Activated CD4-positive, alpha-beta T cell treated with anti-CD3 and anti-CD28 coated beads for 24 hours (primary cell): ENCODE results near the gene B4GALNT3.

Experiments used
- DNase-seq, 2 donors: peaks; one replicate each; pipeline ENCODE4 v3.0.0-alpha.2; 2020; ENCODE audit warnings: low read depth in 2 of 2

Gene B4GALNT3

DNA sequence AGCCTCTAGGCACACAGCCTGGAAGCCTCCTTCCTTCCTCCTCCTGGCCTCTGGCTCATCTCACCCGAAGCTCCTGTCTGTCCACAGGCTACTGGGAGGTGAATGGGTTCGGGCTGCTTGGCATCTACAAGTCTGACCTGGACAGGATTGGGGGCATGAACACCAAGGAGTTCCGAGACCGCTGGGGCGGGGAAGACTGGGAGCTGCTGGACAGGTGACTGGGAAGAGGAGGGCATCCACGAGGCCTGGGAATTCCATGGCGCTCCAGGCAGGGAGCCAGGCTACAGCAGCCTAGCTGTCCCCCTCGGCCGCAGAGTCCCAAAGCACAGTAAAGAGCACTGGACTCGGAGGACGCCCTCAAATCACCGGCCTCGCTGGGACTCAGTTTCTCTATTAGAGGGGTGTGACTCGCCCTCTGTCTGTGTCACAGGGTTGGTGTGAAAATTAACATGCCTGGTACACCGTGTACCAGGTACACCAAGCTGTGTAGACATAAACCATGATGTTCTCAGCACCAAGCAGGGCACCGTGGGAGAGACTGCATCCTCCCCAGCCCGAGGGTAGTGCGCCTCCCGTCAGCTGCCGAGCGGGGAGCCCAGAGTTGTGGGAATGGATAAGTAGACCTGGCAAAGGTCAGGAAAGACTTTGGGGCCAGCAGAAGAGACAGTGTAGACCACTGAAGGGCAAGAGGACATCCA, 99.6 kb downstream of the B4GALNT3 start:
- DNase-seq = no peak

DNA sequence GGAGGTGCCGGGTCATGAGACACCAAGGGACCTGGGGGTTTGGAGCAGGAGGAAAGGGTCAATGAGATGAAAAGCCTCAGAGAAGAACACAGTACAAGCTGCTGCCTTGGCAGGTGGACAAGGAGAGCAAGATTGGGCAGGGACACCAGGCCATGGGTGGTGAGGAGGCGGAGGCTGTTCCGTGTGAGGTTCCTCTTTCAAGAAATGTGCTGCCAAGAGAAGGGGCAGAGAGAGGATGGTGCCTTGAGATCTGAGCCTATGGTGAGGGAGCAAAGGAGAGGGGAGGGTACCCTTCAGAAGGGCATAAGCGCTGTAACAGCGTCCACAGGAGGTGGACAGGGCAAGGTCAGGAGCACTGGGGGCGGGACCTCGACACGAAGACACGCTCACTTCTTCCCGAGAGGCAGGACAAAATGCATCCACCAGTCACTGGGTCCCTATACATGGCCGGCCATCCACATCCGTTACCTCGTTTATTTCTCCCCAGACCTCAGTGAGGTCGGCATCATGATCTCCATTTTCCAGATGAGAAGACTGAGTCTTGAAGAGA, 100.2 kb downstream of the B4GALNT3 start:
- DNase-seq = no peak

DNA sequence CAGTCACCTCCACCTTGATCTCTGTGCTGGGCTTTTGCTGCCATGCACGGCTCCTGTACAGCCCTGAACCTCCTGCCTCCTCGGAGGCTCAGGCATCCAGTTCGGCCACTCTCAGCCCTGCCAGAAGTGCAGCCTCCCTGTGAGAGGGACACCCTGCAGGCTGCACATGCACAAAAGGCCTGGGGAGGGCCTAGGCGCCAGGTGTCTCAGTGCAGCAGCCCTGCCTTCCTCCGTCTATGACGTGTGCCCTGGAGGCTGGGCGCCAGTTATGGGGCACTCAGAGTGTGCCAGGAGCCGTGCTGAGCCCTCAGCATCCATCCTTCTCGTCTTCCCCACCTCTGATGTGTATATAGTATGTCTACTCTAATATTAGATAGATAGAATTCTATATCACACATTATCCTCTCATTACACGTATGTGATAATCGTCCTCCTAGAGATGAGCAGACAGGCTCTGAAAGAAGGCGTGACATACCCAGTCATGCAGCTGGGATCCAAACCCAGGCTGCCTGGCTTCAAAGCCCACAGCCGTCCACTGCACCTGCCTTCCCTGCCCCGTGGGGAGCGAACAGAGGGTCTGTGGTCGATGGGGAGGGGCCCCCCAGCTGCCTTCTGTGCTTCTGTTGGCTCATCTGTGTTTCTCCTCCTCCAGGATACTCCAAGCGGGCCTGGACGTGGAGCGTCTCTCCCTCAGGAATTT, 101.1 kb downstream of the B4GALNT3 start:
- no peak for DNase-seq

DNA sequence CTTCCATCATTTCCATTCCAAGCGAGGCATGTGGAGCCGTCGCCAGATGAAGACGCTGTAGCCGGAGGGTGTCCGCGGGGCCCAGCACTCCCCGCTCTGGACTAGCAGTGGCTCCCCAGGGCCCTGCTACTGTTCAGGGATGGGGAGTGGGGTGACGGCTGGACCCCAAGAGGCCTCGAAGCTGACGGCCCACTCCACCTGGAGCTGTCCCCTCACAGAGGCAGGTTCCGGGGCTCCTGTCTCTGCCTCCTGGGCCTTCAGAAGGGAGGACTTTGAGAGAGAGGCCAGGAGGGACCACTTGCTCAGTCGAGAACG, 101.6 kb downstream of the B4GALNT3 start:
- no peak for DNase-seq

DNA sequence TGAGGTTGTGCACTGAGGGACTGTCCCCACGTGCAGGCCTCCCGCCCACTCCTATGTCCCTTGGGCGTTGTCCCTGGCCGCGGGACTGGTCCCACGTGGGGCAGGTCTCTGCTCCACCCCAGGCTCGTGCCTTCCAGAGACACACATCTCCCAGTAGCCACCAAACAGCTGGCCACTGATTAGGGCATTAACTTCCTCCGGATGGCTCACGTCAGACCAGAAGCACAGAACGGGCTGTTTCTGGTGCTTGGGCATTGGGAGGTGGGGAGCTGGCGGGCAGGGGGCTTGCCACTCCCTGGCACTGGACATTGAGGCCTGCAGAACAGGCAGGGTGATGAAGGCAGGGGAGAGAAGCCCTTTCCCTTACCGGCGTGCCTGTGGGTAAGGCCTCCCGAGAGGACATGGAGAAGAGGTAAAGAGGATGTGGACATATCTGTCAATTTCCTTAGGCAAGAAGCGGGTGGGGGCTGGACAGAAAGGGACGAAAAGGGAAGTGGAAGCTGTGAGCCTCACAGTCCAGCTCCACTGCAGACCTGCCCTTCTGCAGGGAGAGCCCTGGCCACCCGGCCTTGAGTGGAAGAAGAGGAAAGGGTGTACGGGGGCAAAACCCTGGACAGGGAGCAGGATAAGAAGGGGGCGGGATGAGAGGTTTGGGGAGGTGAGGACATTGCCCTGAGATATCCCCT, 102.3 kb downstream of the B4GALNT3 start:
- no peak for DNase-seq

DNA sequence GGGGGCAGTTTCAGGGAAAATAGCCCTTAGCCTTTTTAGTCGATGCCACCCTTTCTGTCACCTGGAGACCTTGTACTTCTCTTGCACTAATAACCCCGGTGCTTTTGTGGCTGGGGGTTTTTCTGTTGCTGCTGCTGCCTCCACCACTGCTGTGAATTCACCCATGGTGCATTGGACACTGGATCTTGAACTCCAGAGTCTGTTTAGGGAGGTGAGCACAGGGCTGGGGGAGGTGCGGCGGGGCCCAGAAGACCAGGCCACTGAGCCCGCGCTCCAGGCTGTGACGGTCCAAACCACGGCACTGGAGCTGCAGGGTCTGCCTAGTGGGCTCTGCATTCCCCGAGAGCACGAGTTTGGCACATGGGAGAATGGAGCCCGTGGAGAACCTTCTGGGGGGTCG, 102.9 kb downstream of the B4GALNT3 start:
- no peak for DNase-seq

DNA sequence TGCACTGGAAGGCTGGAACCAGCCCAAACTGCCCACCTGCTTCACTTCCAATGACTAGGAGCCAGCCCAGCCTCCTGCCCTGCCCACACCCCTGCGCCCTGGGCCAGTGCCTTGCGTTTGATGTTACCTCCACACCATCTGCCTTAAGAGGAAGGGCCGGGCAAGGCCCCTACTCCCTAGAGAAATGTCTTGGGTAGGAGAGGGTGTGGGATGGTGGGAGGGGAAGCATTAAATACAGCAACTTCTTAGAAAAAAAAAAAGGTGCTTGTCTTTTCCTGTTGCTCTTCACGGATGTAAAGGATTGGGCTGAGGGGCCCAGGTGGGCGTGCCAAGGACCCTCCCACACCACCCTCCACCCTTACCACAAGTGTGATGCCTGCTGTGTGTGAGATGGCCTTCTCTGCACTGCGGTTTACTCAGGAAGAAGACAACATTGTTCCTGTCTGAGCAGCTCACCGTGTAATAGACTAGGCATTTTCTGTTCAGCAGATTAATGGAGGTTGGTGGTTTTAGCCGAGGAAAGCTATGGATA, 103.6 kb downstream of the B4GALNT3 start:
- peak in 1 of 2 donors; percentile 30 for DNase-seq

DNA sequence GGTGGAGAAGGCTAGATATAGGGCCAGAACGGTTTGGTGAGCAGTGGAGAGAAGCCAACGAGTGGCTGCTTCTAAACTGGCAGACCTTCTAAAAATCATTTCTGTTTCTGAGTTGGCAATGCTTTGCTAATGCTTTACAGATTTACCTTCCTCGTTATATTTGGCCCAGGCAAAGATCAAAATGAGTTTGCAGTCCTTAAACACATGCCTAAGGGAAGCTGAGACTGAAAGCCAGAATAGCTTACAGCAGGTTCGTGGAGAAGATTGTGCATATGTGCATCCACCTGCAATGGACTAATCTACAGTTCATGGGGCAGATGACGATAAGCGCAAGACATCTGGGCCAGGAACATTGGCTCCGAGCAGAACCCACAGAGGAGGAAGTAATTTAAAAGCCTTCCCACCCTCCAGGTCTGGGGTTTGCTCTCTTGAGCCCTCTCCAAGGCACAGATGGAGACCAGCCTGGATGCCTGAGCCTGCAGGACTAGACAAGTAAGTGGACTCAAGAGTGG, 104.1 kb downstream of the B4GALNT3 start:
- no peak for DNase-seq

DNA sequence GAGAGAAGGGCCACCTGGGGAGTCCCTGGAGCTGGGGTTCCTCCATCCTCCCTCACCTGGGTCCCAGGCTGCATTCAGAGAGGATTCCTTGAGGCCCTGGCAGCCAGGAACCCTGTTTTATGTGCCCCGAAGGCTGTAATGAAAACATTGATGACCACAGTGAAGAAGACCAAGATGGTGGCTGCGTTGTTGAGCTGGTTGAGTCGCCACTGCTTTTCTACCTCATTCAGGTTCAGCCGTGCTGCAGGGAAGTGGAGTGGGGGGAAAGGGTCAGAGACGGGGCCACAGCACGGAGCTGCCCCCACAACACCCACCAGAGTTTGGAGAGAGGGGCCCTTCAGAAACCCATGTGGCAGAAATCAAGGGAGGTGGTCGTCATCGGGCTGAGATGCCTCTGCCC, 105.4 kb downstream of the B4GALNT3 start:
- no peak for DNase-seq

DNA sequence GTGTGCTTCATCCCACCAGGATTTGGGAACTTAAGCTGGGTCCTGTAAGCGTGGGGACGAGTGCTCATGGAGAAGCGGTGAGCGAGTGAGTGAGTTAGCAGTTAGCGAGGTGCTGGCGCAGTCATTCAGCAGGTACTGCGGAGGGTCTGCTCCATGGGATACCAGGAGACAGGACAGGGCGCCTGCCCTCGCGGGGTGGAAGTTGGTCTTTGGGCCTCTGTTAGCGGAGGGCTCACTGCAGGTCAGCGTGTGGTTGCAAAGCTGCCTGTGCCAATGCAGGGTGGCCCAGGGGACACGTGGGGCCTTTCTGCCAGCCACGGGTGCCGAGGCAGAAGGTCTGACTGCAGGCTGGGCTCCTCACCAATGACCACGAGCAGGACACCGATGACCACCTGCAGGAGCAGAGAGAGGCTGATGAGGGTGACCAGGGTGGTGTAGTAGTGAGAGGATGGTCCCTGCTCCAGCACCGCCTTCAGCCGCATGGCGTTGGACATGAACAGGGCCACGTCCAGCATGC, 105.9 kb downstream of the B4GALNT3 start:
- DNase-seq = no peak

DNA sequence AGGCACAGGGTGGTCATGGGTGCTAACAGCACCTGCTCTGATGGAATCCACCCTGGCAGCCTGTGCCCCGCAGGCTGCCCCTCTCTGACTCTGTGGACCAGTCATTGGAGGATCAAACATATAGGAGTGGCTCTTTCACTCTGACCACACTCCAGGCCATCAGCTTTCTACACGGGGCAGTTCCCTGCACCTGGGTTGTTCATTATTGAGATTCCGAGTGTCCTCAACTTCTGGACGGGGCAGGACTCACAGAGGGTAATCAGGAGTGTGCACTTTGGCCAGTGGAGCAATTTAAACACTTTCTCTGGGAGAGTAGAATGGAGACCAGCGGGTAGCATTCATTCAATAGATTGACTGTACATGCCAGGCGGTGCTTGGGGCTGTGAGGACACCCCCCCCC, 108.7 kb downstream of the B4GALNT3 start:
- no peak for DNase-seq

DNA sequence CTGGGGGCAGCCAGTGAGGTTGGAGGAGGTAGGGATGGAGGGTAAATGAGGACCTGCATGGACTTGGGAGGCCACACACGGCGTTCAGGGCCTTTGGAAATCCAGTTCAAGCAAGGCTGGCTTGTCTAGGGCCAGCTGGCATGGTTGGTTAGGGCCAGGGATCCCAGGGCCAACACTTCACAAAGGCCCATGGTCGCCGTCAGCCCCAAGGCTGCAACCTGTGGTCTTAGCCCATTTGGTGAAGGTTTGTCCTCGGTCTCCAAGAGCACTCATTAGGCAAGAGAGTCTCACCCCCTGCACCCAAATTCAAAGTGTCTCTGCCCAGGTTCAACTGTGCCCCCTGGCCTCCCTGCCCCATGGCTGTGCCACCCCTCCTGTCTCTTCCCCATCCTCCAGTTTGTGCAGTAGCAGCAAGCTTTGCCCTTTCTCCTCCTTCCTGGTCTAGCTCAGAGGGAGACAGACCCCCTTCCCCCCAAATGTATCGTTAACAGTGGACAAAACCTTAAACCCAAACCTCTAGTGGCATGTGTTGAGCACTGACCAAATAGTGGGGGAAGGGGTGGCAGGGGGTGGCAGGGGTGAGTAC, 109.4 kb downstream of the B4GALNT3 start:
- no peak for DNase-seq

DNA sequence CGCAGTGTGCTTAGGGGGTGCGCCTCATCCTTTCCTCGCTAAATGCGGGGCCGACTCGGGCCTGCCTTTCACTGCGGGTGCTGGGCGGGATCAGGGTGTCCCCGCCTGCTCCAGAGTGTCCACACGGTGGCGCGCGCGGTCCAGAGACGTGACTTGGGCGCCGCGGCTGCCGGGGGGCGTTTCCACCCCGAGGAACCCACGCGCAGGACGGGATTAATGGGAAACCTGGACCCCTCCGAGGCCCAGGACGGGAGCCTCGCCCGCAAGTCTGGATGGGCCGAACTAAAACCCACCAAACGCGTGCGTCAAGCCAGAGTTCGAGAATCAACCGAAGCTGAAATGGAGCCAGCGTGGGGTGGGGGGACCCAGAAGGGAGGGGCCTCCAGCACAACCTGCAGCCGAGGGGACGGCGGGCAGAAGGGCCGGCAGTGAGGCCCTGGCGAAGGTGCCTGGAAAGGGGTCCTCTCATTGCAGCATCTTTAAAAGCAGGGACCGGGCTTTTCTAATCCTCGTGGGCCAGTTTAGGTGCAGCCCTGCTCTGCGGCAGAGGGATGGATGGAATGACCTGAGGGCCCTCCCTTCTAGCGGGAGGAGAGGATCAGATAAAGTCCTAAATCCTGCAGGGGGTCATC, 110.2 kb downstream of the B4GALNT3 start:
- DNase-seq = peak; percentile 83 to 85

DNA sequence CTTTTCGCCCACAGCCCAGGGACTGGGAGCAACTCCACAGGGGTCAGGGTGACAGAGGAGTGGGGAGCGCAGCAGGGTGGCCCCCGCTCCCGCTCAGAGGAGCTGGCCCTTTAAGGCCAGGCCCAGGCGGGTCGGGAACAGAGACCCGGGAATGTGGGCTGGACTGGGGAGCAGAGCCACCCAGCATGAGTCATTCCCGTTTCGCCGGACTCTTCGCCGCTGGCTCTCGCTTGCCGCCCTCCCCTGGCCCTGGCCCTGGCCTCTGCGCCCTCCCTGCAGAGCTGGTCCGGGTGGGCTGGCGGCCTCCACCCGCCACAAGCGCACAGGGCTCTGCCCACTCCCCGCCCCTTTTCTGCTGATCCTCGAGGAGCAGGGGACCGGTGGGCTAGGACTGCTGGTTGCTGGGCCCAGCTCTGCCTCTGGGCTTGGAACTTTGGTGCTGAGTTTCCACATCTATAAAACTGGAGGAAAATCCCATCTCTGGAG, 110.7 kb downstream of the B4GALNT3 start:
- no peak for DNase-seq

DNA sequence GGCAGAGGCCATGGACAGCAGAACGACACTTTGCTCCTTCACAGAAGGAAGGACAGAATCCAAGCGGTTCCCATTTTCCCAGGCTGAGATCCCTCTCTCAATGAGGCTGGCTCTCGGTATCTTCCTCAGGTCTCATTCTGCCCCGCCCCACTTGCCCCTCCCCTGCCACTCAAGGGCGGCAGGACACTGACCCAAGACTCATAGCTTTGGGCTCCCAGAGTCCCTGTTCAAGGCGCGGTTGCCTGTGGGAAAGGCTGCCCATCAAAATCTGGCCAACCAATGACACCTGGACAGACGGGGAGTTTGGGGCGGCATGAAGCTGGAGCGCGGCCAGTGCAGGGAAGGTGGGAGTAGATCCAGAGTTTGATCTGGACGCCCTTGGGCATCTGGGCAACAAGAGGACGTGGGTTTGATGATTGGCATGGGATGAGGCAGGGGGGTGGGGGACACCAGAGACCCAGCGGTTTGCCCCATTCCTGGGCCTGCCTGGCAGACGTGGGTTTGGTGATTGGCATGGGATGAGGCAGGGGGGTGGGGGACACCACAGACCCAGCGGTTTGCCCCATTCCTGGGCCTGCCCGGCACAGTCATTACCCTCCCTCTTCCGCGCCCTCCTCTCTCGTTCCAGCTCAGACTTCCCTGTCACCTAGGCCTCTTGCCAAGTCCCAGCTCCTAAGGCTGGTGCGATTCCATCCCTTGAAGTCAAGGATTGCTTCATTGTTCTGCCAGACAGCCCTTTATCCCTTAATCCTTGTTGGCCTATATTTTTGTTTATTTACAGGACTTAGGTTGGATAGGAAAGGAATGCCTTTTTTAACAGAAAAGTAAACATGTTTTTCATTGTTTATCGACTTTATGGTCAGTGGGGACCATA, 111.4 kb downstream of the B4GALNT3 start:
- DNase-seq = no peak

DNA sequence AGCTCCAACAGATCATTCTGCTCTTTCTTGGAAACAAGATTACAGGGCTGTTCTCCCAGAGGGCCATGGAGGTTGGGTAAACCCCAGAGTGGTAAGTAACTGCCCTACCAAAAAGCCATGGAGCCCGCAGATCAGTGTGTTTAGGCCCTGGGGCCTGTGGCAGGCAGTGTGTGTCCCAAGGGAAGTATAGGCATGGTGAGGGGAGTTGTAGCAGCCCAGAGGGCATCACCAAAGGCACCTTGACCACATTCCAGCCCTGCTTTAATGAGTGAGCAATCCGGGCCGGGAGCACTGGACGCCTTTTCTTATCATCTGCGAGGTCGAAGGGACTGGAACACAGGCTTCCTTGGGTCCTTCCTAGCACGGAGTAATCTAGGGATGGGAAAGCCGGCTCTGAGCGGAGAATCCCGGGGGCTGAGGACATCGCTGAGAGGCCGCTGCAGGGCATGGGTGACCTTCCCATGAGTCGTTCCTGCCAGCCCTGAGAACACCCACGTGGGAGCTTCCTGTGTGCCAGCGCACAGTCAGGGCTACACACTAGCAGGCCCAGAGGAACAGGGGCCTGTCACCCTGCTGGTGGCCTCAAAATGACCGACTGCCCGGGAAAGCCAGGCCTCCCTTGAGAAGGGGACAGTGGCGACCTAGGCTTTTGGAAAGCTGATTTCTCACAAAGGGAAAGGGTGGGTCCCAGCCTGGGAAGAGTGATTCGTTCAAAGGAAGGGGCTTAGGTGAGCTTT, 112.2 kb downstream of the B4GALNT3 start:
- no peak for DNase-seq

DNA sequence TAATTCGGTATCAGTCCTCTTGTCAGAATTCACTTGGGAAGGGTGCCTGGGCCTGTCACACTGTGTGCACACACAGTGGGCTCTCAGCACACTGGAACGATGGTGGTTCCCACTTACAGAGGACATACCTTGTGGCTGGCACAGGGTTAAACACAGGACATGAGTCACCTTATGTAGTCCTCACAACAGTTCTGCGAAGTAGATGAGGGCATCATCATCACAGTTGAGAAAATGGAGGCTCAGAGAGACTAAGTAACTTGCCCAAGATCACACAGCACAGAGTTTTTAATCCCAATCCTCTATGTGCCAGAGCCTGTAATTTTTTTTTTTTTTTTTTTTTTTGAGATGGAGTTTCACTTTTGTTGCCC, 112.8 kb downstream of the B4GALNT3 start:
- no peak for DNase-seq

DNA sequence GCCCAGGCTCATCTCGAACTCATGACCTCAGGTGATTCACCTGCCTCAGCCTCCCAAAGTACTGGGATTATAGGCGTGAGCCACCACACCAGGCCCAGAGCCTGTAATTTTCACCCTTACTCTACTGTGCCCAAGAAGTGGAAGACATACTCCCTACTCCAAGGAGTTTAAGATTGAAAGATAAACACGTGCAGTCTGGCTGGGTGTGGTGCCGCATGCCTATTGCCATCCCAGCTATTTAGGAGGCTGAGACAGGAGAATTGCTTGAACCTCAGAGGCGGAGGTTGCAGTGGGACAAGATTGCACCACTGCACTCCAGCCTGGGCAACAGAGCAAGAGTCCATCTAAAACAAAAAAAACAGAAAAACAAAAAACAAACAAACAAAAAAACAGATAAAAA, 113.5 kb downstream of the B4GALNT3 start:
- DNase-seq = no peak

DNA sequence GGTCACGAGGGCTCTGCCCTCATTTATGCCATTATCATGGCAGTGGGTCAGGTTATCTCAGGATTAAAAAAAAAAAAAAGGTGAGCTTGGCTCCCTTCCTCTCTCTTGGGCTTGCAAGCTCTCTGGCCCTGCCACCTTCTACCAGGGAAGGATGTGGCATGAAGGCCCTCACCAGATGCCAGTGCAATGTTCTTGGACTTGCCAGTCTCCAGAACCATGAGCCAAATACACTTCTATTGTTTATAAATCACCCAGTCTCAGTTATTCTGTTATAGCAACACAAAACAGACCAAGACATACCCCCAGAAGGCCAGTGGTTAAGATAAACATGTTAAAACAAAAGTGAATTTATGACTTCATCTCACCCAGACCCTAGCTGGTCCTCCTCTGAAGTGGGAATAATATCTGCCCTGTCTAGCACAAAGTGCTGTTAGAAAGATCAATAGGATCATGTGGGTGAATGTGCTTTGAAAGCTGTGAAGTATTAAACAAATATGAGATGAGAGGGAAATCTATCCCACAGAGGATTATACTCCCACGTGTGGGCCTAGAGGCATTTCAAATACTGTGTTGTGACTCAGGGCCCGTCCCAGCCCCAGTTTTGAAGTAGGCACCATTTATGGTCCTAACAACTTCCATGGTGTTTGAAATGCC, 114.9 kb downstream of the B4GALNT3 start:
- no peak for DNase-seq
